HL-60 (cell line): ENCODE results near the gene NHEJ1.

Experiments used
- DNase-seq, 2 experiments: peaks; one replicate each; pipeline ENCODE4 v3.0.0-alpha.2; 2010 to 2020; ENCODE audit warnings: low read depth in 1 of 2, low spot score in 1 of 2
- H3K27ac ChIP-seq: fragments of 250-450 bp; sonication (Bioruptor Pico); replicated peaks from 2 replicates; pipeline ENCODE4 v1.5.1; 2020; ENCODE audit warnings: mild to moderate bottlenecking, moderate library complexity
- H3K27me3 ChIP-seq: fragments of 250-450 bp; sonication (Bioruptor Pico); 2 replicates; pipeline ENCODE4 v1.5.1; 2021; ENCODE audit warnings: mild to moderate bottlenecking, moderate library complexity; ENCODE audit not compliant: insufficient read depth, poor library complexity, severe bottlenecking
- H3K4me3 ChIP-seq: replicated peaks from 2 replicates; pipeline ENCODE4 v1.5.1; 2011; ENCODE audit warnings: mild to moderate bottlenecking, control low read depth, low read length; ENCODE audit not compliant: insufficient read depth
- GABPA ChIP-seq: IDR thresholded peaks from 2 replicates; pipeline ENCODE4 v1.6.1; 2012; ENCODE audit warnings: low read depth
- POLR2AphosphoS5 ChIP-seq: IDR thresholded peaks from 2 replicates; pipeline ENCODE4 v1.6.1; 2012; ENCODE audit warnings: low read depth
- SPI1 ChIP-seq: IDR thresholded peaks from 2 replicates; pipeline ENCODE4 v1.6.1; 2012; ENCODE audit warnings: low read depth, mild to moderate bottlenecking, borderline replicate concordance
- TF ChIP-seq, protein P1 (sequence below): IDR thresholded peaks from 2 replicates; pipeline ENCODE4 v1.6.1; 2012; ENCODE audit warnings: low read depth; ENCODE audit not compliant: insufficient replicate concordance
- TF ChIP-seq, protein P2 (sequence below): IDR thresholded peaks from one replicate; pipeline ENCODE4 v1.5.1; 2011; ENCODE audit warnings: low read length, control low read depth, inconsistent platforms; ENCODE audit not compliant: insufficient read depth

The NHEJ1 gene

DNA sequence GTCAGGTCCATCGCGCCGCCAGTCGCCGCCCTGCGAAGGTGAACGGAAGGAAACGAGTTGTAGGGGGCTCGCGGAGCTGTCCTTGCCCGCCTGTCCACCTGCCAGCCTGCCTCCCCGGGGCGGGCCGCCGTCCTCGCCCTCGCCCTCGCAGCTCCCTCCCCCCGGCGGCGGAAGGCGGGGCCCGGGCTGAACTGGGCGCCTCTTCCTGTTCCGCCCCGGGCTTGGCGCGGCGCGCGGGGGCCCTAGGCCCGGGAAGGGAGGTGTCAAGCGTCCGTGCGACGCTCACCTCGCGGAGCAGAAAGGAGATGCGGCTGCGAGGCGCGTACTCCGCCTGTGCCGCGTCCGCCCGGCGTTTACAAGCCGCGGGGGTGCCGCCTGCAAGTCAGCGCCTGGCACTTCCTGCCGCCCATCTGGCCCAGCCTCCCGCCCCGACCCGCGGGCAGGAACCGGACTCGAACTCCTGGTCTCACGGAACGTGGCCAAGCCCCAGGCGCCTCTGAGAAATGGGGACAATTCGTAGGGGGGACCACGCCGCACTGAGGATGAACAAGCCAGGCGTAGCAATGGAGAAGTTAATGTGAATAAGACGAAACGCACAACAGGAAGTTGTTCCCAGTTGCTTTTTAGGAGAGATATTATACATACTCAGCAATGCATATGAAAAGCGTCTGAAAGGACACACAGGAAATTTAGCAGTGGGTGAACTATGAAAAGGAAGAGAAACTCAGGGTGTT is 16.4 kb upstream of the NHEJ1 start, which contains the start of gene CNPPD1:
Gene CNPPD1 (minus strand): TSS at position 108 of the 734 bp plus-strand sequence. CDS start 97 bp downstream, at position 11.
- TF ChIP-seq, protein P1, sequence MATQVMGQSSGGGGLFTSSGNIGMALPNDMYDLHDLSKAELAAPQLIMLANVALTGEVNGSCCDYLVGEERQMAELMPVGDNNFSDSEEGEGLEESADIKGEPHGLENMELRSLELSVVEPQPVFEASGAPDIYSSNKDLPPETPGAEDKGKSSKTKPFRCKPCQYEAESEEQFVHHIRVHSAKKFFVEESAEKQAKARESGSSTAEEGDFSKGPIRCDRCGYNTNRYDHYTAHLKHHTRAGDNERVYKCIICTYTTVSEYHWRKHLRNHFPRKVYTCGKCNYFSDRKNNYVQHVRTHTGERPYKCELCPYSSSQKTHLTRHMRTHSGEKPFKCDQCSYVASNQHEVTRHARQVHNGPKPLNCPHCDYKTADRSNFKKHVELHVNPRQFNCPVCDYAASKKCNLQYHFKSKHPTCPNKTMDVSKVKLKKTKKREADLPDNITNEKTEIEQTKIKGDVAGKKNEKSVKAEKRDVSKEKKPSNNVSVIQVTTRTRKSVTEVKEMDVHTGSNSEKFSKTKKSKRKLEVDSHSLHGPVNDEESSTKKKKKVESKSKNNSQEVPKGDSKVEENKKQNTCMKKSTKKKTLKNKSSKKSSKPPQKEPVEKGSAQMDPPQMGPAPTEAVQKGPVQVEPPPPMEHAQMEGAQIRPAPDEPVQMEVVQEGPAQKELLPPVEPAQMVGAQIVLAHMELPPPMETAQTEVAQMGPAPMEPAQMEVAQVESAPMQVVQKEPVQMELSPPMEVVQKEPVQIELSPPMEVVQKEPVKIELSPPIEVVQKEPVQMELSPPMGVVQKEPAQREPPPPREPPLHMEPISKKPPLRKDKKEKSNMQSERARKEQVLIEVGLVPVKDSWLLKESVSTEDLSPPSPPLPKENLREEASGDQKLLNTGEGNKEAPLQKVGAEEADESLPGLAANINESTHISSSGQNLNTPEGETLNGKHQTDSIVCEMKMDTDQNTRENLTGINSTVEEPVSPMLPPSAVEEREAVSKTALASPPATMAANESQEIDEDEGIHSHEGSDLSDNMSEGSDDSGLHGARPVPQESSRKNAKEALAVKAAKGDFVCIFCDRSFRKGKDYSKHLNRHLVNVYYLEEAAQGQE: peak; percentile 58
- TF ChIP-seq SPI1: peak; percentile 75; the same call in 1 of the 2 replicates
- TF ChIP-seq GABPA: peak; percentile 69
- peak; percentile 75 for TF ChIP-seq POLR2AphosphoS5
- TF ChIP-seq, protein P2, sequence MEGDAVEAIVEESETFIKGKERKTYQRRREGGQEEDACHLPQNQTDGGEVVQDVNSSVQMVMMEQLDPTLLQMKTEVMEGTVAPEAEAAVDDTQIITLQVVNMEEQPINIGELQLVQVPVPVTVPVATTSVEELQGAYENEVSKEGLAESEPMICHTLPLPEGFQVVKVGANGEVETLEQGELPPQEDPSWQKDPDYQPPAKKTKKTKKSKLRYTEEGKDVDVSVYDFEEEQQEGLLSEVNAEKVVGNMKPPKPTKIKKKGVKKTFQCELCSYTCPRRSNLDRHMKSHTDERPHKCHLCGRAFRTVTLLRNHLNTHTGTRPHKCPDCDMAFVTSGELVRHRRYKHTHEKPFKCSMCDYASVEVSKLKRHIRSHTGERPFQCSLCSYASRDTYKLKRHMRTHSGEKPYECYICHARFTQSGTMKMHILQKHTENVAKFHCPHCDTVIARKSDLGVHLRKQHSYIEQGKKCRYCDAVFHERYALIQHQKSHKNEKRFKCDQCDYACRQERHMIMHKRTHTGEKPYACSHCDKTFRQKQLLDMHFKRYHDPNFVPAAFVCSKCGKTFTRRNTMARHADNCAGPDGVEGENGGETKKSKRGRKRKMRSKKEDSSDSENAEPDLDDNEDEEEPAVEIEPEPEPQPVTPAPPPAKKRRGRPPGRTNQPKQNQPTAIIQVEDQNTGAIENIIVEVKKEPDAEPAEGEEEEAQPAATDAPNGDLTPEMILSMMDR: no peak
- Histone ChIP-seq H3K27me3 (no peaks in the 10 kb centered on the region), H3K27ac (peak within 1 kb of the TSS; percentile 91), H3K4me3 (peak within 1 kb of the TSS; percentile 79)
- DNase-seq: peak; percentile 83 to 85

DNA sequence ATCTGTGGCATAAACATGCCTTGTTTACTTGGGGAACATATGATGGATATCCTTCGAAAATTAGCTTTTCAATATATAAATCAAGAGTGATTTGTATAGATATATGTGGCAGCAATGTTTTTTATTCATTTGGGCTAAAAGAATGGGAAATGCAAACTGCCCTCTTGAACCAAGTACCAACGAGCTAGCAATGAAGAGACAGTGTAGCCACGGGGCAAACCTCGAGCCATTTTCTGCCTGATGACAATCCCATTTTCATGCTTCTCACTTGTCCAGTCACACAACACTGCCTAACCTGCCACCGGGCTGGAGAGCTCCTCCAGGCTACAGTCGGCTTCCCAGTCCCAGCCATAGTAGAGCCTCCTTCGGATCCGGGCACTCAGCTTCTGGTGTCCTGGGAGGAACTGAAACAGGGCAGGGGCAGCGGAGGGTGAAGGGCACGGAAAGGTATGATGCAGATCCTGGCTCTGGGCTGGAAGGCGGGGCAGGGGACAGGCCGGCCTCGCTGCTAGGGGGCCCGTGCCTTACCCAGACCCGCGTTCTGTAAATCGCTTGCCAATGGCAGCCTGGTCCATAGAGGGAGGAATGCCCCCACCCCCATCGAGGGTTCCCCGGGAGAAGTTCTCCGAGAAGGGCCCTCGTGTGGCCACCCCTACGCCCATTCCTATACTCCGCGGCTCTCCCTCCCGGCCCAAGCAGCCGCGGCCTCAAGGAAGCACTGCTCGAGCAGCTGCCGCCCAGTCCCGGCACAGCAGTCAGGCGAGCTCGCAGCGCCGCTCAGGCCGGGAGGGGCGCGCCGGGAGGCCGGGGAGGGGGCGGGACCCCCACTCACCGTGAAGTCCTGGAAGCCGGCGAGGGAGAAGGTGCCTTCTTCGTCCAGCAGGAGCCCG is 15.6 kb upstream of the NHEJ1 start:
- peak overlapping the region; percentile 91 for H3K27ac ChIP-seq

DNA sequence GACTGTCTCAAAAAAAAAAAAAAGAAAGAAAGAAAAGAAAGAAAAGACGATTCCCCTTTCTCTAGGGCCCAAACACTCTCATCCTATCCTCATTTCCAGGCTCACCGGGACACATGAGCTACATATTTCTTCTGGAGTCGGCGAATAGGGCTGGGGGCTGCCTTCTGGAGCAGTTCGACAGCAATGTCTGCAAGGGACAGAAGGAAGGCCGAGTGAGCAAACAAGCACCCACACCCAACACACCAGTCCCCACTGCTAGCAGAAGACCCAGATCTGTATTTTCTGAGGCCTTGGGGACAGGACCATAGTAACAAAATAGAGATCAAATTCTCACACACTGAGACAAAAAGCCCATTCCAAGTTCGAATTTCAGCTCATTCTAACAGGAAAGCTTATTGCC is 14.9 kb upstream of the NHEJ1 start:
- Histone ChIP-seq H3K27ac (no peak overlapping the region), H3K4me3 (no peak overlapping the region), H3K27me3 (no peaks in the 10 kb centered on the region)
- no peak for DNase-seq
- no peak for TF ChIP-seq POLR2AphosphoS5
- TF ChIP-seq, protein P1: no peak

More for the DNA sequence above, 15.6 kb upstream of the NHEJ1 start:
- peak overlapping the region; percentile 79 for H3K4me3 ChIP-seq
- TF ChIP-seq GABPA (no peak), POLR2AphosphoS5 (no peak), SPI1 (no peak)
- TF ChIP-seq, protein P2: no peak
- TF ChIP-seq, protein P1: peak; percentile 47
- peak in 1 of 2 experiments; percentile 39 for DNase-seq
- H3K27me3 ChIP-seq: no peaks in the 10 kb centered on the region
